ENCODE measurements around the gene FBXO24. TPM values are rescaled to one million over a fixed set of nuclear protein-coding genes. Genes with fewer than 3 reads are reported as not detected.
"Not testable (repeated sequence)": the region's sequence is repeated elsewhere in the genome, so short reads cannot be mapped to it uniquely, and the experiment has no call there.

FBXO24 gene, protein sequence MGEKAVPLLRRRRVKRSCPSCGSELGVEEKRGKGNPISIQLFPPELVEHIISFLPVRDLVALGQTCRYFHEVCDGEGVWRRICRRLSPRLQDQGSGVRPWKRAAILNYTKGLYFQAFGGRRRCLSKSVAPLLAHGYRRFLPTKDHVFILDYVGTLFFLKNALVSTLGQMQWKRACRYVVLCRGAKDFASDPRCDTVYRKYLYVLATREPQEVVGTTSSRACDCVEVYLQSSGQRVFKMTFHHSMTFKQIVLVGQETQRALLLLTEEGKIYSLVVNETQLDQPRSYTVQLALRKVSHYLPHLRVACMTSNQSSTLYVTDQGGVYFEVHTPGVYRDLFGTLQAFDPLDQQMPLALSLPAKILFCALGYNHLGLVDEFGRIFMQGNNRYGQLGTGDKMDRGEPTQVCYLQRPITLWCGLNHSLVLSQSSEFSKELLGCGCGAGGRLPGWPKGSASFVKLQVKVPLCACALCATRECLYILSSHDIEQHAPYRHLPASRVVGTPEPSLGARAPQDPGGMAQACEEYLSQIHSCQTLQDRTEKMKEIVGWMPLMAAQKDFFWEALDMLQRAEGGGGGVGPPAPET
- 0.16 TPM in 1 of 2 replicates, not detected in the other for total RNA-seq (2014; rRNA removed; shearing (Covaris generic))
- 1.2 and 1.7 TPM in 2 replicates for total RNA-seq (2022)
- percentile 25 among the genes with signal in this experiment for Bru-seq, nascent RNA
- BruChase-seq, experiment 1, labeled RNA remaining after a 6-hour chase: percentile 25 among the genes with signal in this experiment
- BruChase-seq, experiment 2, labeled RNA remaining after a 2-hour chase: percentile 23 among the genes with signal in this experiment
- long read RNA-seq: 0 reads

DNA sequence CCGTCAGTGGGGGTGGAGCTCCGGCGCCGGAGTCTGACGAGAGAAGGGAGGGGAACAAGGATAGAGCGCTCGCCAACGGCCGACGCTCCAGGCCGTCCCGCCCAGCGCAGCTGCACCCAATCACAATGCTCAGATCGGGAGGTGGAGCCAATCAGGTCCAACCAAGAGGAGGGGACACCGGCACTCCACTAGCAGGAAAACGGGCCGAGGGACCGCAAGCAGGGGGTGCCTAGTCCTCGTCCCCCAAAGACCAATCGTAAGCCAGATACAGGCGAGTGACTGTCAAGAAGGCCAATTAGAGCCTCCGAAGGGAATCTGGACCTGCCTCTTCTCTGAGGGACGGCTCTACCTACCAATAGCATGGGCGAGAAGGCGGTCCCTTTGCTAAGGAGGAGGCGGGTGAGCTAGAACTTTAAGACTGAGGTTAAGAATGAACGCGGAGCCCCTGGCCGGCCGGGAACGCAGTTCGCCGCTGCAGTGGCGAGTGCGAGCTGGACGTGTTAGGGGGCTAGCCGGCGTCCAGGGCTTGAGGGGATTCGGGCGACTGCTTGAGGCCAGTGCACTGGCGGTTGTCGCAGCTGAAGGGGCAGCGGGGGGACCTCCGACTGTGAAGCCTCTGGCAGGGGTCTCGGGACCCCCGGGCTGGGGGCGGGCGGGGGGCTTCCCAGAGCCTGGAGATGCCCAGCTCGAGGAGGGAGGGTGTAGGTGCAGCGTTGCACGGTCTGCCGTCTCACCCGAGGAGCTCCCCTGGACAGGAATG lies at the start of gene FBXO24:
Gene FBXO24 (plus strand): TSS at position 63 of the 760 bp plus-strand sequence. CDS start 298 bp downstream, at position 361.
- H3K9me2 ChIP-seq (ENCODE audit: insufficient read depth, low read length): no peaks in the 10 kb centered on the region
- CTCF ChIA-PET (ENCODE audit: unreplicated experiment): interaction anchor here (0.5 to 1.3 kb wide), 5 partner anchors 16 to 150 kb away, joined by 3 to 4 read pairs (median 3); partner anchors contain the start of genes MOSPD3 and PCOLCE
- DNase-seq (ENCODE audit: low spot score): peak; percentile 100
- TF ChIP-seq, protein P1, sequence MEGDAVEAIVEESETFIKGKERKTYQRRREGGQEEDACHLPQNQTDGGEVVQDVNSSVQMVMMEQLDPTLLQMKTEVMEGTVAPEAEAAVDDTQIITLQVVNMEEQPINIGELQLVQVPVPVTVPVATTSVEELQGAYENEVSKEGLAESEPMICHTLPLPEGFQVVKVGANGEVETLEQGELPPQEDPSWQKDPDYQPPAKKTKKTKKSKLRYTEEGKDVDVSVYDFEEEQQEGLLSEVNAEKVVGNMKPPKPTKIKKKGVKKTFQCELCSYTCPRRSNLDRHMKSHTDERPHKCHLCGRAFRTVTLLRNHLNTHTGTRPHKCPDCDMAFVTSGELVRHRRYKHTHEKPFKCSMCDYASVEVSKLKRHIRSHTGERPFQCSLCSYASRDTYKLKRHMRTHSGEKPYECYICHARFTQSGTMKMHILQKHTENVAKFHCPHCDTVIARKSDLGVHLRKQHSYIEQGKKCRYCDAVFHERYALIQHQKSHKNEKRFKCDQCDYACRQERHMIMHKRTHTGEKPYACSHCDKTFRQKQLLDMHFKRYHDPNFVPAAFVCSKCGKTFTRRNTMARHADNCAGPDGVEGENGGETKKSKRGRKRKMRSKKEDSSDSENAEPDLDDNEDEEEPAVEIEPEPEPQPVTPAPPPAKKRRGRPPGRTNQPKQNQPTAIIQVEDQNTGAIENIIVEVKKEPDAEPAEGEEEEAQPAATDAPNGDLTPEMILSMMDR (conservative IDR thresholded peaks at IDR 0.05; ENCODE audit: low read length): no peak
- TF ChIP-seq EZH2phosphoT487 (IDR thresholded peaks at IDR 0.05; ENCODE audit: borderline replicate concordance, low read depth, low read length): no peak
- H3K4me3 ChIP-seq (ENCODE audit: low read depth, low read length, poor library complexity, severe bottlenecking): peak within 1 kb of the TSS; percentile 91
- H3K4me1 ChIP-seq (ENCODE audit: insufficient read depth, low read length, poor library complexity, severe bottlenecking): peaks cover 29% of the 10 kb centered on the region
- no peaks in the 10 kb centered on the region for H3K9me3 ChIP-seq (ENCODE audit: low read length)
- peak within 1 kb of the TSS; percentile 60 for H2AFZ ChIP-seq (ENCODE audit: low read length)
- no TSS peak for BruUV-seq (replicated peaks)
- H3K27ac ChIP-seq (ENCODE audit: low read depth, low read length, poor library complexity, severe bottlenecking): peak within 1 kb of the TSS; percentile 92
- intact Hi-C loops (cut with micrococcal nuclease; ENCODE audit: unreplicated experiment): no loop called here
- POLR2A ChIA-PET: interaction anchor here (0.5 to 3.1 kb wide), 19 partner anchors 9 to 285 kb away, joined by 3 to 13 read pairs (median 3); partner anchors contain the start of genes MOSPD3, POP7 and TSC22D4
- H3K4me2 ChIP-seq (ENCODE audit: low read length): peak within 1 kb of the TSS; percentile 98
- peaks cover 18% of the 10 kb centered on the region; the same call in 1 of the 2 replicates for H3K79me2 ChIP-seq (ENCODE audit: insufficient read depth, low read depth, low read length)
- peaks cover 15% of the 10 kb centered on the region for H3K36me3 ChIP-seq (ENCODE audit: insufficient read depth, low read length)
- no peaks in the 10 kb centered on the region for H4K20me1 ChIP-seq (ENCODE audit: insufficient read depth, low read length)

DNA sequence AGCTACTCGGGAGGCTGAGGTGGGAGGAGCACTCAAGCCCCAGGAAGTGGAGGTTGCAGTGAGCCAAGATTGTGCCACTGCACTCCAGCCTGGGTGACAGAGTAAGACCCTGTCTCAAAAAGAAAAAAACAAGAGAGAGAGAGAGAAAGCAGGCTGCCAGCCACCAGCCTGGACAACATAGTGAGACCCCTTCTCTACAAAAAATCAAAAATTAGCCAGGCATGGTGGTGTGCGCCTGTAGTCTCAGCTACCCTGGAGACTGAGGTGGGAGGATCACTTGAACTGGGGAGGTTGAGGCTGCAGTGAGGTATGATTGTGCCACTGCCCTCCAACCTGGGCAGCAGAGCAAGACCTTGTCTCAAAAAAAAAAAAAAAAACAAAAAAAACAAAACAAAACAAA lies 49.4 kb upstream of the FBXO24 start:
- H3K9me3 ChIP-seq (ENCODE audit: low read length); intact Hi-C loops (cut with micrococcal nuclease; ENCODE audit: unreplicated experiment); BruUV-seq (replicated peaks); H3K27ac ChIP-seq (ENCODE audit: low read depth, low read length, poor library complexity, severe bottlenecking); H3K36me3 ChIP-seq (ENCODE audit: insufficient read depth, low read length); POLR2A ChIA-PET; DNase-seq (ENCODE audit: low spot score); H3K4me3 ChIP-seq (ENCODE audit: low read depth, low read length, poor library complexity, severe bottlenecking); H3K9me2 ChIP-seq (ENCODE audit: insufficient read depth, low read length); H2AFZ ChIP-seq (ENCODE audit: low read length); CTCF ChIA-PET (ENCODE audit: unreplicated experiment); H3K4me2 ChIP-seq (ENCODE audit: low read length); H4K20me1 ChIP-seq (ENCODE audit: insufficient read depth, low read length): not testable (repeated sequence)
- peaks cover 15% of the 10 kb centered on the region; the same call in 1 of the 2 replicates for H3K79me2 ChIP-seq (ENCODE audit: insufficient read depth, low read depth, low read length)
- peaks cover 28% of the 10 kb centered on the region for H3K4me1 ChIP-seq (ENCODE audit: insufficient read depth, low read length, poor library complexity, severe bottlenecking)

DNA sequence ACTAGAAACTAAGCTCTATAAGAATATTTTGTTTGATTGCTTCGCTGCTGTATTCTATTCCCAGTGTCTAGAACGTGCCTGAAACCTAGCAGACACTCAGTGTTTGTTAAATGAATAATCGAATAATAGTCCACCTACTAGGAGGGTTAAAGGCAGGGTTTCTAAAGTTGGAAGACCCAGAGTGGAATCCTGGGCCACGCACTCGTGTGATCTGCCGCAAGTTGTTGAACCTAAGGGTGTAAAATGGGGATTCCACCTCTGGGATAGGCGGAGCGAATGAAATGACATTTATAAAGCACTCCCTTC lies 47.8 kb upstream of the FBXO24 start:
- H3K4me3 ChIP-seq (ENCODE audit: low read depth, low read length, poor library complexity, severe bottlenecking): peak overlapping the region; percentile 66
- ChIA-PET CTCF (ENCODE audit: unreplicated experiment) (interaction anchor here (0.5 kb wide), 1 partner anchor 41 kb away, joined by 3 read pairs; no protein-coding TSS in a partner anchor), POLR2A (no interaction called here)
- H3K4me2 ChIP-seq (ENCODE audit: low read length): peak overlapping the region; percentile 74
- no peaks in the 10 kb centered on the region for H3K9me3 ChIP-seq (ENCODE audit: low read length)
- H4K20me1 ChIP-seq (ENCODE audit: insufficient read depth, low read length): no peaks in the 10 kb centered on the region
- H3K27ac ChIP-seq (ENCODE audit: low read depth, low read length, poor library complexity, severe bottlenecking): peak overlapping the region; percentile 56
- no peaks in the 10 kb centered on the region for H3K36me3 ChIP-seq (ENCODE audit: insufficient read depth, low read length)
- H2AFZ ChIP-seq (ENCODE audit: low read length): peak overlapping the region; percentile 77
- TSS peak; percentile 98 for BruUV-seq (replicated peaks)
- peaks cover 23% of the 10 kb centered on the region; the same call in 1 of the 2 replicates for H3K79me2 ChIP-seq (ENCODE audit: insufficient read depth, low read depth, low read length)
- DNase-seq (ENCODE audit: low spot score): no peak
- TF ChIP-seq, protein P1 (conservative IDR thresholded peaks at IDR 0.05; ENCODE audit: low read length): no peak
- no peak for TF ChIP-seq EZH2phosphoT487 (IDR thresholded peaks at IDR 0.05; ENCODE audit: borderline replicate concordance, low read depth, low read length)
- H3K9me2 ChIP-seq (ENCODE audit: insufficient read depth, low read length): no peaks in the 10 kb centered on the region
- H3K4me1 ChIP-seq (ENCODE audit: insufficient read depth, low read length, poor library complexity, severe bottlenecking): peaks cover 36% of the 10 kb centered on the region
- intact Hi-C loops (cut with micrococcal nuclease; ENCODE audit: unreplicated experiment): loop anchor here (2.0 kb wide), 1 partner anchor 60 kb away; the partner anchor contains the start of gene TSC22D4
